NCI-H510A (cell line): ENCODE results near the gene TXNL4A.

ENCODE experiments used
- DNase-seq: peaks from one replicate; lab custom pipeline; 2025; lab: John Stamatoyannopoulos, UW

Gene TXNL4A

DNA sequence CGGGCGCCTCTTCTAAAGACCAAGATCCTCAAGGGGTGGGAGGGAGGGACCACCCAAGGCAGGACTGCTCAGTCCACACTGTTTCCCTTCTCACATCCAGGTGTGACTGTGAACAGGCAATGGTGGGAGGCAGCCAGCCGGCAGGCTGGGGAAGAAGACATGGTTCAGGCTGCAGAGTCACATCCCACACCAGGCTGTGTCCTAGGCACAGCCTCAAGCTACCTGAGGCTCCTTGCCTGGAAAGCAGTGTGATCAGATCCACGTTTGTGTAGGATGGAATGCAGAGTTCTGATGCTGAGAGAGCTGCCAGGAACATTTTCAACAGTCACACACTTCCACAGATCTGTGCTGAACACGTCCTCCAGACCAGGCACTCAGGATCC lies 53.3 kb downstream of the TXNL4A start:
- no peak for DNase-seq

DNA sequence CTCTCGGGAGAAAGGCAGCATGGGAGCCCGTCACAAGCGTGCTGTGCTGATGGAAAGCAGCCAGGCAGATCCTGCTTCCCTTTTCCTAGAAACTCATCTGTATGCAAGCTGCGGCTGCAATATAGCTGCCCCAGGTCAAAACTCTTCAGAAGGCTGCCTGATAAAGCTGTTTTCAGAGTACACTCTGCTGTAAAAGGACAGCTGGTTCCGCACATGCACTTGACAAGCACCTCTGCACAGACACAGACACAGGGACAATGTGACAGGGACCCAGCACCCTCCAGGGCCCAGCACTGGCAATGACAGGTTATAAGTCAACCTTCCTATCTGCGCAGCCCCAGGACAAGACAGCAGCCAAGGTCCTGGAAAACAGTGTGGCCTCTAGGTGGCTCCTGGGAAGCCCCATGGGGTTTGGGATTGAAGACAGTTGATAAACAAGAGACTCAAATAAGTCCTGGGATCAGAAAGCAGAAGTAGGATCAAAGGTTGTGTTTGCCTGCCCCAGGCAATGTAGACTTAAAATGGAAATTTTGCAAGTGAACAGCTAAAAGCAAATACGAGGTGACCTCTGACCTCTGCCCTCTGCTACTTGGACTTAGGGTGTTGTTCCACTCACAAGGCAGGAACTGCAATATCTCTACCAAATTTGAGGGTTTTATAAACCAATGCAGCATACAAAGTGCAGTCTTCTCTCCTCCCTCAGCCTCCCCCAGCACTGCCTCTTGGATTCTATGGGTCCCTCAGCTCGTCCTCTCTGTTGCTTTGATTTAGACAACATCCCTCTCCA lies 53.9 kb downstream of the TXNL4A start:
- DNase-seq: no peak

DNA sequence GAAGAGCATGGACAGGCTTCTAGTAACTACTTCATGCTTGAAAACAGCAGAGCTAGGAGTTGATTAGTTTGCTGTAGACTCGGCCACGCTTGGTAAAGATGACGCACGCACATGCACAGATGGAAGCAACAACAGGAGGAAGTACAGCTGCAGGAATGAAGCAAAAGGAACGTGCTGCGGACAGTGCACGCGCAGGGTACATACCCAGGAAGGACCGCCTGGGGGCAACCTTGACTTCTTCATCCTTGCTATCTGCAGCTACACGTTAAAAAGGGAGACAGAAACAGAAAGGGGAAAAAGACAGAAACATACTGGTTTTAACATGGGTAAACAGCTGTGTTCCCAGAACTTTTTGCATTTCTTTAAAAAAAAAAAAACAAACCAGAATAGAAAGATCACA lies 54.6 kb downstream of the TXNL4A start:
- no peak for DNase-seq

DNA sequence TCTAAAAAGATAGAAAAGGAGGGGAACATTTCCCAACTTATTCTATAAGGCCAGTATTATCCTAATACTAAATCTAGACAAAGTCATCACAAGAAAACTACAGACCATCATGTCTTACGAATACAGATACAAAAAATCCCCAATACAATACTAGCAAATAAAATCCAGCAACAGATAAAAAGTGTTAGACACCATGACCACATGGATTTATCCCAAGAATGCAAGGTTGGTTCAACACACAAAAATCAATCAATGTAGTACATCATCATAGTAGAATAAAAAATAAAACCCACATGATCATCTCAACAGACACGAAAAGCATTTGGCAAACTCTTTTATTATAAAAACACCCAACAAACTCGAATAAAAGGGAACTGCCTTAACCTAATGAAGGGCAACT lies 55.5 kb downstream of the TXNL4A start:
- DNase-seq: no peak

DNA sequence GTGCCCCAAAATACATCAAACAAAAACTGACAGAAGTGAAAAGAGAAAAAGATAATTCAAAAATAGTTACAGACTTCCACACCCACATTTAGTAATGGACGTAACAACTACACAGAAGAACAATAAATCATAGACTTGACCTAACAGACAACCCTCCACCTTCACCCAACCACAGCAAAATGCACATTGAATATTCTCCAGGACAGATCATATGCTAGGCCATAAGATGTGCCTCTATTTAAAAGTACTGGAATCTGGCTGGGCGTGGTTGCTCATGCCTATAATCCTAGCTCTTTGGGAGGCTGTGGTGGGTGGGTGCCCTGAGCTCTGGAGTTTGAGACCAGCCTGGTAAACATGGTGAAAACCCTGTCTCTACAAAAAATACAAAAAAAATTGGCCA lies 56.9 kb downstream of the TXNL4A start:
- no peak for DNase-seq

DNA sequence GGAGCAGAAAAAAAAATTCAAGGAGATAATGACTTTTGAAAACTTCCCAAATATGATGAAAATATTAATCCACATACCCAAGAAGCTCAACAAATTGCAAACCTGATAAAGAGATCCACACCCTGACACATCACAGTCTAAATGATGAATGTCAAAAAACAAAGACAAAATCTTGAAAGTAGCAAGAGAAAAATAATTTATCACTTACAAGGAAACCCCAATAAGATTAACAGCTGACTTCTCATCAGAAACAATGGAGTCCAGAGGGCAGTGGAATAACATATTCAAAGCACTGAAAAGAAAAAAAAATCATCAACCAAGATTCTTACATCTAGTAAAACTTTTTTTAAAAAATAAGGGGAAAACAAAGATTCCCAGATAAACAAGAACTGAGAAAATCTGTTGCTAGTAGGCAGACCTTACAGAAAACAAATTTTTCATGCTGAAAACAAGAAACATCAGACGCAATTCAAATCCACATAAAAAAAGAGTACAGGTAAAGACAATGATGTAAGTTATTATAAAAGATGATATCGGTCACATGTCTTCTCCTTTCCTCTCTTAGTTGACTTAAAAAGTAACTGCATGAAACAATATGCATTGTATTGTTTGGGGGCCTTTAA lies 58.2 kb downstream of the TXNL4A start:
- no peak for DNase-seq

DNA sequence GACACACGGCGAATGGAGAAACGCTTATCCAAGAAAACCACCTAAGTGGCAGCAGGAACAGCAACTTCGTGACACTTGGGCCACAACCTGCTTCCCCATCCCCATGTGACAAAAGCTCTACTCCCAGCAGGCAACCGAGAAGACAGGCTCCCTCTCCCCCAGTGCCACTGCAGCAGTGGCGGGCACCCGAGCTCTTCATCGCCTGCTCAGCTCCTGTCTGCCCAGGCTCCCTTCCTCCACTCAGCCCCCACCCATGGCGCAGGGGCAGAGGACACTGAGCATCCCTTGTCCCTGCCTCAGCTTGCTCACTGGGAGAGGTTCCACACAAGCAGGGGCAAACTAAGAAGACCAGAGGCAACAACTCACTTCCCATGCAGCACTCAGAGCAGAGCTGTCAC lies 59.8 kb downstream of the TXNL4A start:
- no peak for DNase-seq

DNA sequence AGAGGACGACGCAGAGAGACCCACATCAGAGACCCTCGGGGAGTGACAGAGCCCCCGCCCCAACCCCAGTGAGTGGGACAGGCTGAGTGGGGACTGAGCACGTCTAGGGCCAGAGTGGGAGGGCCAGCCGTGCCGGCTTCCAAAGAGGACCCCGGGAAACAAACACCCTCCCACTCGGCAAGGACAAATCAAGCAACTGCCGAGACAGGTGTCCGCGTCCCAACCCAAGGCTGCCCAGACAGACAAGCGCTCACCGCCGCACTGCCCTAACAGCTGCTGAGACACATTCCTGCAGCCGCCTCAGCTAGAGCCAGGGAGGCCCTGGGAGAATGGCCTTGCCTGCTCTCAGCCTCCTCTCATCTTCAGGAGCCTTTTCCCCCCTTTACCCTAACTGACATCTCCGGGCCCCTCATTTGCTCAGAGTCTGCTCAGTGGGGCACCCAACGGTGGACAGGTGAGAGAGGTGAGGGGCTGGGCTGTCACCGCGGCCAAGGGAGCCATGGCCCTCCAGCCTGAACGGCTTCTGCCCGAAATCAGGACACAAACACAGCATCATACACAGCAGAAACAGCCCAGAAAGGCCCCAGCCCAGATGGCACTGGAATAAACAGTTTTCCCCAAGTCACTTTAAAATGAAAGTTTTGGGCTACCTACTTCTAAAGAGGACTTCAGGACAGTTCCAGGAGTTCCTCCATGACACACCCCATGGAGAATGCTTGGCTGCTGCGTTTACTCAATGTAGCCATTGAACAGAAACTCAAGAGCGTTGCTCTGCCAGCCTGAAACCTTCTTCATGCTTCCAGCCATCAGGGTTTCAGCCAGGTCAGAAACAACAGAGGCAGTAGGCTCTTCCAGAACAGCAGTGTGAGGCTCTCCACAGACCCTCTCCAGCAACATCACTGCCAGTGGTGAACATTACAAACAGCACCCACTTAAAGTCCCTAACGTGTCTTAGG lies 60.5 kb downstream of the TXNL4A start:
- no peak for DNase-seq

DNA sequence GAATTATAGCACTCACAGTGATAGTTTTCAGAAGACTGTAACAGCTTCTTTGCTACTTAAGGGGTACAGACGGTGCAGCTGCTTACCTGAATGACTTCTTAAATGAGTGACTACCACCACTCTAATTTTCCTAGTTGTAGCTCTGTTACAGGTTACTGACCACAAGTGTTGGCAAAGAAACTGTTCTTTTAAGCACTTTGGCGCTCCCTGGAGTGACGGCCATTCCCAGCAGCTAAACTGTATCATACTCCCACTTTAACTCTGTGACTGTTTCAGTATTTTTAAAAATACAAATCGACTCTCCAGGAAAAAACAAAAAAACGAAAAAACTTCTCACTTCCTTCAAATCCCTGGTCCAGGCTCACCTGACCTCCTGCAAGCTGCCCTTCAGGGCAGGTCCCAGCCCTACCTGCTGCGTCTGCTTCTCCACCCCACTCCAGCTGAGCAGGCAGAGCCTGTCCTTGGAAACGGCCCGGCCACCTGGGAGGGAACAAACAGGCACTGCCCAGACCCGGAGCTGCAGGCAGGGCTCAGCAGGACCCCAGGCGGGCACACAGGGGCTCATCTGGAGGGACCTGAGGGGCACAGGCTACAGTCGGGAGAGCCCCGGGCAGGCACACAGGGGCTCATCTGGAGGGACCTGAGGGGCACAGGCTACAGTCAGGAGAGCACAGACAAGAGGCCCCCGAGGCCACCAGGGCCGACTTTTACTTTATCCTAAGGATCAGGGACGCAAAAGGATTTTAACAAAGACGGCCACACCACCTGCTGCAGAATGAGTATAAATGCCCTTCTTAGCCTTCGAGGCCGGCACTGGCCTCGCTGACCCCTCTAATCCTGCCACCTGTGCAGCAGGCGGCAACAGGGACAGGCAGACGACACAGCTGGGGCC lies 61.4 kb downstream of the TXNL4A start:
- DNase-seq: no peak

DNA sequence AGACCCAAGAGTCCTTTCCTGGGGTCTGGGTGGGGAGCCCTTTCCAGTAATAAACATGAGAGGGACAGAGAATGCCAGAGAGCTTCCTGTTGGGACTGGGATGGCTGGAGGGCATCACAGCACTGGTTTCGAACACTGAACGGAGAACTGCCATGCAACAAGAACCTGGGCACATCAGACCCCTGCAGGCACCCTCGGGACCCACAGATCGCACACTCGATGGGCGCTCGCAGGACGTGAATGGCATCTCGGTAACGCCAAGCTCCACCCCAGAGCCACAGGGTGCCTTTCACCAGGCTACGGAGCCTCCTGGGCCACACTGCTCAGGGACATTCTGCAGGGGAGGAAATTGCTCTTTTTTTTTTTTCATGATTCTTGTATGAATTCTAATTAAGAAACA lies 62.1 kb downstream of the TXNL4A start:
- no peak for DNase-seq

DNA sequence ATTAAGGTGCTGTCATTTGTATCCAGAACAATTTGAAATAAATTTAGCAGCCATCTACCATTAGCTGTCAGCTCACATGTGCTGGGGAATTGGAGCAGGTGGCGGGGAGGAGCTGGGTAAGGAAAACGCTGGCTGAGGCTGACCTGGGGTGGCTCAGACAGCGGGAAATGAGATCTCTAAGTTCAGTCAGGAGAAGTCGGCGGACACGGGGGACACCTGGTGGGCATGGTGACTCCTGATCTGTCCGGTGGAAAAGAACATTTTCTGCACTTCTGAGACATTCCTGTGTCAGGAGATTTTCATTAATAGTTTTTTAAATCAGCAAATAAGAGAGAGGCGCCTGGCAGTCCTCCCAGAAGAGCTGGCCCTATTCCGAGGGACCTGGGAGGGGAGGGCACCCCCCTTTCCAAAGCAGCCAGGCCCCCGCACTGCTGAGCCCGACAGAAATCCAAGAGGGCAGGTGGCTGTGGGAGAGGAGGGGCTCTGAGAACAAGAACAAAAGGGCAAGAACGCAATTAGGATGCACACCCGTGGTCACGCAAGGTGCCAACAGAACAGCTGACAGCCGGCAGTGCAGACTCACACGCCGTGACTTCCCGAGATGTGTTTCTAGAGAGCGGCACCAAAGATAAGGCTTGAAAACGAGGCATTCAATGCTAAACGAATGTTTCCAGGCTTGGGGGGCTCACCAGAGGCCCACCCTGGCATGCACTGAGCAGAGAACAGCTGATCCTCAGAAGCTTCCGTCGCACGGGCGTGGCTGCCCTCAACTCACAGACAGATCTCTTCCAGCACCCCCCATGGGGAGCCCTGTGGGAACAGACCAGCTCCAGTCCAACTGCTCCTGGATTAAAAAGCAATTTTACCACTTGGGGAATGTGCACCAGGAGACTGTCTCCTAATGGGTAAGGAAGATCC lies 63.3 kb downstream of the TXNL4A start:
- no peak for DNase-seq

DNA sequence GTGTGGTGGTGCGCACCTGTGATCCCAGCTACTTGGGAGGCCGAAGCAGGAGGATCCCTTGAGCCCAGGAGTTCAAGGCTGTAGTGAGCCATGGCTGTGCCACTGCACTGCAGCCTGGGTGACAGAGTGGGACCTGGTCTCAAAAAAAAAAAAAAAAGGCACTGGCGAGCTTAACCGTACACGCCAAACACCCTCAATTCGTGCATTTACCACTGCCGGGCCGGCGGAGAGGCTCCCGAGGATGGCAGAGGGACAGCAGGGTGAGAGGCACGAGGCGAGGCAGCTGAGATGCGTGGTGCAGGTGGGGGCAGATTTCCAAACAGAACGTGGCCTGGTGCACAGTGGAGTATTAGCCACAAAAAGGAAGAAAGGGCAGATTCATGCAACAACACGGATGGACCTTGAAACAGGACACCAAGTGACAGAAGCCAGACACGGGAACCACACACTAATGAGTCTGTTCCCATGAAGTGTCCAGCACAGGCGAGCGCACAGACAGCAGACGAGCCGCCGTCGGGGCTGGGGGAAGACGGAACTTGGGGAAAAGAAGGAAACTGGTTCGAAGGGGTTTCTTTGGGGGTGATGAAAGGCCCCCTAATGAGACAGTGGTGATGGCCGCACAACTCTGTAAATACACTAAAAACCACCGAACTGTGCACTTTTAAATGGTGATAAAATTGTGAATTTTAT lies 64.3 kb downstream of the TXNL4A start:
- DNase-seq: no peak

DNA sequence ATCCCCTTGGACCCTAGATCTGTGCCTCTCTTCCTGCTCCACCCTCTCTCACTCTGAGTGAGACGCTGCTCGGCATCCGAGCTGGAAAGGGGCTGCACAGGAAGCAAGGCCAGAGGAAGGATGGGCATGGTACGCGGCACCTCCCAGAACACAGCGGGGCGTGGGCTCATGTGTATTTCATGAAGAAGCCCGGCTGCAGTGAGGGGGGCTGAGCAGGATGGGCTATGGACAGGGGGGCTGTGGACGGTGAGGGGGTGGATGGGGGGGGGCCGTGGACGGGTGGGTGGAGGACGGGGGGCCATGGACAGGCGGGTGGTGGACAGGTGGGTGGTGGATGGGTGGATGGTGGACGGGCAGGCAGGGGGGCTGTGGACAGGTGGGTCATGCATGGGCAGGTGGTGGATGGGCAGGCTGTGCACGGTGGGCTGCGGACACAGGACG lies 65.4 kb downstream of the TXNL4A start:
- no peak for DNase-seq

DNA sequence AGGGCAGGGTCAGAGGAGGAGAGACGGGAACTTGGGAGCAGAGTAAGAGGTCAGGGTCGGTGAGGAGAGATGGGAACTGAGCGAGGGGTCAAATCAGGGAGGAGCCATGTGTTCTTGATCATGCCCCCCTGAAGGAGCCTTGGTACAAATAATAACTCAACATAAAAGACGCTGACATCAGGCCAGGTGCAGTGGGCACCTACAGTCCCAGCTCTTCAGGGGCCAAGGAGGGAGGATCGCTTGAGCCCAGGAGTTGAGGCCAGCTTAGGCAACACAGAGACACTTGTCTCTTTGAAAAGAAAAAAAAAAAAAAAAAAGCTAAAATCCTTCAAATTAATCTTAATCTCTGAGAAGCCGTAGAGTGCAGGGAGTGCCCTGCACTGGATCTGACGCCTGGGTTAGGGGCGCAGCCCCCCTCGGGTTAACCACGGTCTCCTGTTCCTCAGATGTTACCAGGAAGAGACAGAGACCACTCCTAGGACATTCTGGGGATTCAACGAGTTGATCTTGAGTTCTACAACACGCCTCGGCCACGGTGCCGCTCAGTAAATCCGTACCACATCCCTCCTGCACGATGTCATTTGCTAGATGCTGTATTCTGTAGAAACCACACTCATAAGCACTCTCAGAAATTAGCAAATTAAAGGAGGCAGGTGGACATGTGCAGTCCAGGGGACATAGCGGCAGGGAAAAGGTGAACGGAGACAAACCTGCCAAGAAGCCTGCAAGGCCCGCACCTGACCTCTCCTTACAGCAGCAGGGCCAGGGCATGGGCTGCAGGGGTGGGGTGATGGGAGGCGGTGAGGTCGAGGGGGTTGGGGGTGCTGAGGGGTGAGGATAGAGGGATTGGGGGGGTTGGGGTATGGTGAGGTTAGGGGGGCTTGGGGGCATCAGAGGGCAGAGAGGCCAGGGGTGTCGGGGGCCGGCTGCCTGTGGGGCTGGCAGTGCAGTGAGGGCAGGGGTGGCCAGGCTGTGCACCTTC lies 66.1 kb downstream of the TXNL4A start:
- no peak for DNase-seq
